Neutrophil (primary cell): ENCODE data around the gene TLCD2.

Source experiments
- H3K27ac ChIP-seq: fragments of 200-600 bp; sonication (generic); 2 replicates; pipeline ENCODE4 v1.5.1; 2016; ENCODE audit warnings: mild to moderate bottlenecking, moderate library complexity
- H3K27me3 ChIP-seq: fragments of 200-600 bp; sonication (generic); 2 replicates; pipeline ENCODE4 v1.6.0; 2016; ENCODE audit warnings: mild to moderate bottlenecking
- H3K36me3 ChIP-seq: fragments of 200-600 bp; sonication (generic); 2 replicates; pipeline ENCODE4 v1.5.1; 2017
- H3K4me1 ChIP-seq, 2 experiments: fragments of 200-600 bp in 1 of 2; sonication (generic) in 1 of 2; 1 replicate in 1 of 2; 2 replicates in 1 of 2; pipeline versions ENCODE4 v1.5.1 to v1.6.1; 2013 to 2016; ENCODE audit warnings: low read depth in 1 of 2, low read length in 1 of 2, mild to moderate bottlenecking in 1 of 2, moderate library complexity in 1 of 2; ENCODE audit not compliant: control insufficient read depth in 1 of 2, insufficient read depth in 1 of 2
- H3K4me3 ChIP-seq, 2 experiments: fragments of 200-600 bp in 1 of 2; sonication (generic) in 1 of 2; 1 replicate in 1 of 2; 2 replicates in 1 of 2; pipeline ENCODE4 v1.5.1; 2013 to 2016; ENCODE audit warnings: low read depth in 1 of 2, low read length in 1 of 2, mild to moderate bottlenecking in 1 of 2, moderate library complexity in 1 of 2
- H3K9me3 ChIP-seq: fragments of 200-600 bp; sonication (generic); 2 replicates; pipeline ENCODE4 v1.5.1; 2016
- TF ChIP-seq, protein P1 (sequence below): fragments of 200-600 bp; sonication (generic); IDR thresholded peaks from 2 replicates; pipeline ENCODE4 v1.5.1; 2016; ENCODE audit warnings: antibody characterized with exemption

Gene TLCD2

GRCh38 chr17:1754430-1755112 lies 44.4 kb upstream of the TLCD2 start:
- Histone ChIP-seq H3K9me3 (no peaks in the 10 kb centered on the region), H3K27ac (no peak overlapping the region), H3K27me3 (peaks cover 7% of the 10 kb centered on the region), H3K4me3 (no peak overlapping the region), H3K4me1 (peaks cover 5 to 9% of the 10 kb centered on the region in 2 experiments), H3K36me3 (no peaks in the 10 kb centered on the region)
- TF ChIP-seq, protein P1, sequence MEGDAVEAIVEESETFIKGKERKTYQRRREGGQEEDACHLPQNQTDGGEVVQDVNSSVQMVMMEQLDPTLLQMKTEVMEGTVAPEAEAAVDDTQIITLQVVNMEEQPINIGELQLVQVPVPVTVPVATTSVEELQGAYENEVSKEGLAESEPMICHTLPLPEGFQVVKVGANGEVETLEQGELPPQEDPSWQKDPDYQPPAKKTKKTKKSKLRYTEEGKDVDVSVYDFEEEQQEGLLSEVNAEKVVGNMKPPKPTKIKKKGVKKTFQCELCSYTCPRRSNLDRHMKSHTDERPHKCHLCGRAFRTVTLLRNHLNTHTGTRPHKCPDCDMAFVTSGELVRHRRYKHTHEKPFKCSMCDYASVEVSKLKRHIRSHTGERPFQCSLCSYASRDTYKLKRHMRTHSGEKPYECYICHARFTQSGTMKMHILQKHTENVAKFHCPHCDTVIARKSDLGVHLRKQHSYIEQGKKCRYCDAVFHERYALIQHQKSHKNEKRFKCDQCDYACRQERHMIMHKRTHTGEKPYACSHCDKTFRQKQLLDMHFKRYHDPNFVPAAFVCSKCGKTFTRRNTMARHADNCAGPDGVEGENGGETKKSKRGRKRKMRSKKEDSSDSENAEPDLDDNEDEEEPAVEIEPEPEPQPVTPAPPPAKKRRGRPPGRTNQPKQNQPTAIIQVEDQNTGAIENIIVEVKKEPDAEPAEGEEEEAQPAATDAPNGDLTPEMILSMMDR: no peak

- no peak overlapping the region for H3K4me3 ChIP-seq
These were observed 43.7 kb upstream of the TLCD2 start for GRCh38 chr17:1753767-1754429.

GRCh38 chr17:1752425-1753262 lies 42.5 kb upstream of the TLCD2 start:
- no peak overlapping the region for H3K4me3 ChIP-seq
- H3K9me3 ChIP-seq: no peaks in the 10 kb centered on the region
- H3K27ac ChIP-seq: no peak overlapping the region
- no peaks in the 10 kb centered on the region for H3K27me3 ChIP-seq
- H3K36me3 ChIP-seq: no peaks in the 10 kb centered on the region
- TF ChIP-seq, protein P1: no peak
- peaks cover 5 to 6% of the 10 kb centered on the region in 2 experiments for H3K4me1 ChIP-seq

More at GRCh38 chr17:1753767-1754429, 43.7 kb upstream of the TLCD2 start:
- Histone ChIP-seq H3K27ac (no peak overlapping the region), H3K9me3 (no peaks in the 10 kb centered on the region), H3K36me3 (no peaks in the 10 kb centered on the region), H3K27me3 (peaks cover 2% of the 10 kb centered on the region), H3K4me1 (peaks cover 5 to 9% of the 10 kb centered on the region in 2 experiments)
- TF ChIP-seq, protein P1: no peak

DNA sequence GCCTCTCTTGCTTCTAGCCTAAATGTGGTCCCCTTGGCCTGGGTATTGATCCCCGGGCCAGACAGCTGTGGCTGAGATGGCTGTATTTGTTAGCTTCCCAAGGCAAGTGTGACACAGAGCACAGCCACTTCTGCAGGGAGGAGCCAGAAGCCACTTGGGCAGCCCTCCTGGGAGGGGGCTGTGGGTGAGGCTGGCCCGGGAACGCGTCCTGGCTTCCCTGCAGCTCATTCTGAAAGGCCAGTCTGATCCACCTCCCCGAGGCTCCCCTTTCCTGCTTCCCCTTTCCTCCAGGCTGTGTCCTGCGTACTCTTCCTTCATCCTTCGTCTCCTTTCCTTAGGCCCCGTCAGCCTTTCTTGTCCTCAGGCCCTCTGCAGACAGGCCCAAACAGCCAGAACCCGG lies 40.5 kb upstream of the TLCD2 start:
- Histone ChIP-seq H3K4me3 (no peak overlapping the region), H3K27me3 (no peaks in the 10 kb centered on the region), H3K9me3 (no peaks in the 10 kb centered on the region), H3K27ac (no peak overlapping the region), H3K36me3 (no peaks in the 10 kb centered on the region), H3K4me1 (peaks cover 5 to 6% of the 10 kb centered on the region in 2 experiments)
- TF ChIP-seq, protein P1: no peak

- H3K9me3 ChIP-seq: no peaks in the 10 kb centered on the region
- no peak overlapping the region for H3K4me3 ChIP-seq
- TF ChIP-seq, protein P1: no peak
- H3K36me3 ChIP-seq: no peaks in the 10 kb centered on the region
- no peaks in the 10 kb centered on the region for H3K27me3 ChIP-seq
- H3K4me1 ChIP-seq: no peaks in the 10 kb centered on the region
- H3K27ac ChIP-seq: no peak overlapping the region
These were observed 36.9 kb upstream of the TLCD2 start for GRCh38 chr17:1746975-1747543.
